GM21447 (cell line): ENCODE data around the gene MORF4L2.
A peak's percentile ranks its signal among the peaks of the same experiment; 100 is the strongest.

Source experiments
- ATAC-seq: cut with Tn5 transposase; IDR thresholded peaks from one replicate; pipeline ENCODE4 v1.9.1; 2021; ENCODE audit not compliant: unreplicated experiment

MORF4L2 gene

DNA sequence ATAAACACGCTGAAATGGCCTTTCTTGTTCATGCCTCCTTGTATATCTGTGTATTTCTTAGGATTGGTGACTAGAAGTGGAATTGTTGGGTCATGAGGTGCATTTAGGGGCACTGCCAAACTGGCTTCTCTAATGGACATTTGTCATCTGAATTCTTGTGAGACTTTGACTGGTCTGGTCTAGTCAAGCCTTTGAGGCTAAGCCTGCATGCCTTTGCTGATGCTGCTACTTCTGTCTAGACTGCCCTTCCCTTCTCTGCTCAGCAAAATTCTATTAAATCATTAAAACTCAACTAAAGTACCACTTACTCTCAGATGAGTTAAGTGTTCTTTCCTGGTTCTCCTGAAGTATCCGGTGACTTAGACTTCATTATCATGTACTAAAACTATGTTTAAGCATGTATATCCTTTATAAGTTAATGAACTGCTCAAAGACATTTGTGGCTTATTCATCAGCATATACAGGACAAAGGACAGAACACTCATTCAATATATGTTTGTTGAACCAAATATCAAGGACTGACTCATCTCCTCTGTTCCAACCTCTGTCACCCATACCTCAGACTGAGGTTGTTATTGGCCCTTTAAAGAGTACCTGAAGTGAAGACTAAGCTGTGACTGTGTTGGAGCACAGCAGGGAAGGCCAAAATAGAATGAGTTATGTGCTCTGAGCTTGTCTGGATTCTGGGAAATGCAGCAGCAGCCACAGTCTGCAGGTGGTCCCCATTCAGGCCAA, 48.7 kb downstream of the MORF4L2 start:
- no peak for ATAC-seq

DNA sequence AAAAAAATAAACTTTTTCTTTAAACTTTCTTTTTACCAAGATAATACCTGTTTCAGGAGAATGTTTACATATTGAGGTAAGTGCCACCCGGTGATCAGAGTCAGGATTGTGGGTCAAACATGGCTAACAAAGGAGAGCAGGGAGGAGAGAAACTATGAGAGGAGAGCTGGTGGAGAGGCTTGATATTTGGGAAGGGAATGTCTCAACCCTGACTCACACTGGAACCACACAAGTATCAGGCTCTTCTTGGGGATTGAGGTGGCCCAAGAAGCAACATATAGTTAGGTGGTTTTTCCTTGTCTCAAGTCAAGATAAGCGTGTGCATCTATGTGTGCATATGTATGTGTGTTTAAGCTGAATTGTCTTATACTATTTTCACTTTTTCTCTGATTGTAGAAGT, 51.1 kb downstream of the MORF4L2 start:
- no peak for ATAC-seq

DNA sequence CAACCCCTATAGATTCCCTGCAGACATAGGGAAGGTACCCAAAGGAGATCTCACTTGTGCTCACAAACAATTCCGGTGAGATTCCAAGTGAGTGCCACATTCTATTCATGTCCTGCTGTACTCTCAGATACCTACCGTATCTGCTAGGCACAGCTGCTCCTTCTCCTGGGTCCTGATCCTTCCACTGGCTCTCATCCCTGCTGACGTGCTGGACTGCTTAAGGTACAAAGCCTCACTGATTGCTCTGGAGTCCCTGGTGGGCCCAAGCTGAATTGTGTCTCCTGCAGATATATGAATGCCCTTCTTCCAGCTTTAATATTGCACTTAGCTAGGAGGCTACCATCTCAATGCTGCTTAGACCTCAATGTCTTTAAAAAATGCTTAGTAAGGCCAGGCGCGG, 55.4 kb downstream of the MORF4L2 start:
- ATAC-seq = no peak

DNA sequence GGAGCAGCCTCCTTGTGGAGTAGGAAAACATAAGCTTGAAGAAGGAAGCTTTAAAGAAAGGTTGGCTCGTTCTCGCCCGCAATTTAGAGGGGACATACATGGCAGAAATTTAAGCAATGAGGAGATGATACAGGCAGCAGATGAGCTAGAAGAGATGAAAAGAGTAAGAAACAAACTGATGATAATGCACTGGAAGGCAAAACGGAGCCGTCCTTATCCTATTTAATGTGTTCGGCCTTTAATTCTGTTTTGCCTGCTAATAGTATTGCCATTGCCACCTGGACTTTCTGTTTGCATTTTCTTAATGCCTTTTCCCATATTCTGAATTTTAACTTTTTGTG, 56.4 kb downstream of the MORF4L2 start:
- peak; percentile 9 for ATAC-seq

DNA sequence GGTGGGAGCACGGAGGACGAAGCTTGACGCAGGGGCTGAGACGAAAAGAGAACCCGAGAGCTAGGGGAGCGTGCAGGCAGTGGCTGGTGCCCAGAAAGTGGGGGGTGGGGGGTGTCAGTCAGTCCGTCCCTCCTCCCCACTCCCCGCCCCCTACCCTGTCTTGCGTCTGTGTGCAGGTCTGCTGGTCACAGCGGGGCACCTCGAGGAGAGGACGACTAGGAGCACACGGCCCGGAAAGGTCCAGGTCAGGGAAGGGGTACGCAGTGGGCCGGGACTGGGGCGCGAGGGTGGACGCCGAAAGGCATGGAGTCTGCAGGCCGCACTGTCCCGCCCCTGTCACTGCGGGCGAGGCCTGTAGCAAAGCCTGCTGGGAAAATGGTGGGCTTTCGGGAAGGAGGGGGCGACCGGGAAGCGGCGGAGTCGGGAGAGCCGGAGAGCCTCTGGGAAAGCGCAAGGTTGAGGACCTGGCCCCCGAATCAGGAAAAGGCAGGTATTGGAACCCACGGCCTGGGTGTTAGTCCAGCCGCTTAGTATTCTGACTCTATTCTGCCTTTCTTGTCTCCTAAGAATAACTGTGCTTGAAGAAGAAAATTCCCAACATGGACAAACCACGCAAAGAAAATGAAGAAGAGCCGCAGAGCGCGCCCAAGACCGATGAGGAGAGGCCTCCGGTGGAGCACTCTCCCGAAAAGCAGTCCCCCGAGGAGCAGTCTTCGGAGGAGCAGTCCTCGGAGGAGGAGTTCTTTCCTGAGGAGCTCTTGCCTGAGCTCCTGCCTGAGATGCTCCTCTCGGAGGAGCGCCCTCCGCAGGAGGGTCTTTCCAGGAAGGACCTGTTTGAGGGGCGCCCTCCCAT, 57.0 kb downstream of the MORF4L2 start:
- ATAC-seq = peak; percentile 40

DNA sequence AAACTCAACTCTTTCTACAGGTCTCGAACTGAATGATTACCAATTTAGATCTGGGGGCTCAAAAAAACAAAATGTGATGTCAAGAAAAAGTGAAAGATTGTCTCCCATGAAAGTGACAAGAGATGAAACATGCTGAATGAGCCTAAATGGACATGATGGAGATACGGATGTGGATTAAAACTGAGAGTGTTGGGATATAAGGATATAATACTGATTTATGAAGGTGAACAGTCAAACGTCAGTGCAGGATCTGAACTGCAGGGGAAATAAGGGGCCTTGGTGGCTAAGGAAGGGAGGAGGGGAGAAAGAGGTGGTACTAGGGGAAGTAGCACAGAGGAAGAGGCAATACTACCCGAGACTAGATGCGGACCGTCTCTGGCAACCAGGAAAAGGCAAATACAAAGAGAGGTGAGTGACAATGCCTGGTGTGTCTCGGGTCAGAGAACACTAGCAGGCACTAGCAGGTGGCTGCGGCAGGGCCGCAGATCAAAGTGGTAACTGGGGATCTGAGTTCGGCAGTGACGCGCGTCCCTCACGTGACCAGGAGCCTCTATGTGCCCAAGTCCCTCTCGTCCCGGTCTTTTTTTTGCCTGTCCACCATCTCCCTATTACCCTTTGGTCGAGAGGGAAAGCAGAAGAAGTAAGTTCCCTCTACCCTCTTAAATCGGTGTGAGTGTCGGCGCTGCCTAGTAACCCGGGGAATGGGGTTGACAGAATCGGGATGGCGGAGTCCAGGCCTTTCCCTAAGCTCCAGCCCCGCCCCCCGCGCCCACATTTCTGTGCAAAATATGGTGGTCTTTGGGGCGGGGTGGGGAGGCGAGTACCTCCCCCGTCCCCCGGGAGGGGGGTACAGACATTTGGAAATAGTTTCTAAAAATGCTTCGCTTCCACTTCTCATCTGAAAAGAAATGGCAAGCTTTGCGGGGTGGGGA, 57.8 kb downstream of the MORF4L2 start, which contains the start of gene TCEAL1:
Gene TCEAL1, plus strand, starts transcription at position 590 of the 932 bp plus-strand sequence. CDS start 942 bp downstream, outside the sequence.
- ATAC-seq = peak; percentile 63

DNA sequence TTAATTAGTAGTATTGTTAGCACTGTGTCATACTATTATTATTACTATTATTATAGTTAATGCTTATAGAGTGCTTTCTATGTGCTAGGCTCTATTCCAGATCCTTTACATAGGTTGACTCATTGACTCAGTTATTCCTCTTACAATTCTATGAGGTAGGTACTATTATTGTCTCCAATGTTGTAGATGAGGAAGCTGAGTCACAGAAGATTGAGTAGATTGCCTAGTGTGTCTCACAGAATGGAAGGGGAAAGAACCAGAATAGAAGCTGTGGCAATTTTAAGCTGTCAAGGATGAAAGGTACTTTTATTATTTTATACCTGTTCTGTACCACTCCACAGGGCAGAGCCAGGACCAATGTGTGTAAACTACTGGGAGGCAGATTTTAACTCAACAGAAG, 59.6 kb downstream of the MORF4L2 start:
- no peak for ATAC-seq
